Bronchial epithelial cell (primary cell): ENCODE data around the gene DCAF10. TPM values are rescaled to one million over a fixed set of nuclear protein-coding genes. Genes with fewer than 3 reads are reported as not detected.
"Not testable (repeated sequence)": the region's sequence is repeated elsewhere in the genome, so short reads cannot be mapped to it uniquely, and the experiment has no call there.

Source experiments
- DNase-seq: peaks from one replicate; pipeline ENCODE4 v3.0.0-alpha.2; 2010; ENCODE audit warnings: low read depth
- FAIRE-seq: peaks from 2 replicates; lab custom pipeline; 2011; peaks lifted over from hg19 to GRCh38; lab: Jason Lieb, UNC
- H3K27me3 ChIP-seq: 2 replicates; pipeline ENCODE4 v1.5.1; 2011; ENCODE audit warnings: low read length; ENCODE audit not compliant: control insufficient read depth, insufficient read depth
- H3K36me3 ChIP-seq: 2 replicates; pipeline ENCODE4 v1.5.1; 2011; ENCODE audit warnings: low read length; ENCODE audit not compliant: control insufficient read depth, insufficient read depth
- H3K4me3 ChIP-seq: 2 replicates; pipeline ENCODE4 v1.5.1; 2011; ENCODE audit warnings: mild to moderate bottlenecking, low read depth, low read length, control low read depth
- total RNA-seq: library from RNA; depleted of rRNA; stranded (reverse); fragments of >200 nt; gene quantifications from 2 replicates; pipeline ENCODE4 v1.2.1, GENCODE V29; 2014
- TF ChIP-seq, protein P1 (sequence below): IDR thresholded peaks from 2 replicates; pipeline ENCODE4 v1.5.1; 2011; ENCODE audit warnings: mild to moderate bottlenecking, moderate library complexity, low read length, control low read depth, inconsistent platforms; ENCODE audit not compliant: insufficient read depth, severe bottlenecking

DCAF10 gene
- total RNA-seq, 1 donor from 2014 or later = 29.5 TPM

- no peaks in the 10 kb centered on the region for H3K27me3 ChIP-seq
- H3K4me3 ChIP-seq = no peak overlapping the region
- no peak for FAIRE-seq
- H3K36me3 ChIP-seq = no peaks in the 10 kb centered on the region
- no peak for DNase-seq
- TF ChIP-seq, protein P1, sequence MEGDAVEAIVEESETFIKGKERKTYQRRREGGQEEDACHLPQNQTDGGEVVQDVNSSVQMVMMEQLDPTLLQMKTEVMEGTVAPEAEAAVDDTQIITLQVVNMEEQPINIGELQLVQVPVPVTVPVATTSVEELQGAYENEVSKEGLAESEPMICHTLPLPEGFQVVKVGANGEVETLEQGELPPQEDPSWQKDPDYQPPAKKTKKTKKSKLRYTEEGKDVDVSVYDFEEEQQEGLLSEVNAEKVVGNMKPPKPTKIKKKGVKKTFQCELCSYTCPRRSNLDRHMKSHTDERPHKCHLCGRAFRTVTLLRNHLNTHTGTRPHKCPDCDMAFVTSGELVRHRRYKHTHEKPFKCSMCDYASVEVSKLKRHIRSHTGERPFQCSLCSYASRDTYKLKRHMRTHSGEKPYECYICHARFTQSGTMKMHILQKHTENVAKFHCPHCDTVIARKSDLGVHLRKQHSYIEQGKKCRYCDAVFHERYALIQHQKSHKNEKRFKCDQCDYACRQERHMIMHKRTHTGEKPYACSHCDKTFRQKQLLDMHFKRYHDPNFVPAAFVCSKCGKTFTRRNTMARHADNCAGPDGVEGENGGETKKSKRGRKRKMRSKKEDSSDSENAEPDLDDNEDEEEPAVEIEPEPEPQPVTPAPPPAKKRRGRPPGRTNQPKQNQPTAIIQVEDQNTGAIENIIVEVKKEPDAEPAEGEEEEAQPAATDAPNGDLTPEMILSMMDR = no peak
Observed at GRCh38 chr9:37818849-37819248, 18.3 kb downstream of the DCAF10 start.

- no peaks in the 10 kb centered on the region for H3K36me3 ChIP-seq
- DNase-seq (no peak), FAIRE-seq (no peak)
- no peaks in the 10 kb centered on the region for H3K27me3 ChIP-seq
- TF ChIP-seq, protein P1 = no peak
- H3K4me3 ChIP-seq = no peak overlapping the region
Observed at GRCh38 chr9:37820142-37820541, 19.5 kb downstream of the DCAF10 start.

DNA sequence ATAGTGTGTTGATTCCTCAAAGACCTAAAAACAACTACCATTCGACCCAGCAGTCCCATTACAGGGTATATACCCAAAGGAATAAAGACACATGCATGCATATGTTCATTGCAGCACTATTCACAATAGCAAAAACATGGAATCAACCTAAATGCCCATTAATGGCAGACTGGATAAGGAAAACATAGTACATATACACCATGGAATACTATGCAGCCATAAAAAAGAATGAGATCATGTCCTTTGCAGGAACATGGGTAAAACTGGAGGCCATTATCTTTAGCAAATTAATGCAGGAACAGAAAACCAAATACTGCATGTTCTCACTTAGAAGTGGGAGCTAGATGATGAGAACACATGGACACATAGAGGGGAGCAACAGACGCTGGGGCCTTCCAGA, 24.6 kb downstream of the DCAF10 start:
- H3K27me3 ChIP-seq, DNase-seq, H3K4me3 ChIP-seq, FAIRE-seq, H3K36me3 ChIP-seq: not testable (repeated sequence)

DNA sequence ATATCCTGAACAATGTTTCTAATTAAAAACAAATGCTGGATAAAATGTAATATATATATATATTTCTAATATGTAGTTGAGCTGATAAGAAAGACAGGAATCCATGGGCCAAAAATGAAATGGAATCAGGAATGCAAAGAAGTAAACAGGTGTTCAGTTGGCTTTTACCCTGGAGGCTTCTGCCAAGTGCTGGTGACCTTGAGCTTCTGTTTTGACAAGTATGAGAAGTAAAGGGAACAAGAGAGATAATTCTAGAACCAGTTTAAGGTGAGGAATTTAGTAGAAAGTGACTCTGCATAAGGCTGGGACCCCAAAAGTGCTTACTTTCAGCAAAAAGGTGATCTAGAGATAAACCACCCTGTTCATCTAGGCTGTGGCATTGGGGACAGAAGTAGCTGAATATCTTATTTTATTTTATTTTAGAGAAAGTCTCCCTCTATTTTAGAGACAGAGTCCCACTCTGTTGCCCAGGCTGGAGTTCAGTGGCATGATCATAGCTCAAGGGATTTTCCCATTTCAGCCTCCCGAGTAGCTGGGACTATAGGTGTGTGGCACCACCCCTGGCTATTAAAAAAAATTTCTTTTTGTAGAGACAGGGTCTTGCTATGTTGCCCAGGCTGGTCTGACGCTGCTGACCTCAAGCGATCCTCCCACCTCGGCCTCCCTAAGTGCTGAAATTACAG, 27.0 kb downstream of the DCAF10 start:
- no peaks in the 10 kb centered on the region for H3K27me3 ChIP-seq
- no peak for DNase-seq
- TF ChIP-seq, protein P1 = no peak
- peaks cover 3% of the 10 kb centered on the region for H3K36me3 ChIP-seq
- FAIRE-seq = no peak
- no peak overlapping the region for H3K4me3 ChIP-seq

DNA sequence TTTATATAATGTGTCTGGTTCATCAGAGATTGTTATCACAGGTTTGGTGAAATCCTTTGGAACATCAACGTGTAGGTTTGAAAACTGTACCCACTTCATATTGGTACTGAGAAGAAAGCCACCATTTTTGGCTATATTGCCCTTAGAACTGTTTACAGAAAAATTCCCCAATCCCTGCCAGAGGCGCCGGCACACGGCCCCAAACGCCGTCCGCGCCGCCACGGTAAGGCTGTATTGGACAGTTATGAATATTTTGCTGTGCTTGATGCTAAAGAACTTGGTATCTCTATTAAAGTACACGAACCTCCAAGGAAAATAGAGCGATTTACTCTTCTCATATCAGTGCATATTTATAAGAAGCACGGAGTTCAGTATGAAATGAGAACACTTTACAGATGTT, 35.2 kb downstream of the DCAF10 start:
- FAIRE-seq = no peak
- TF ChIP-seq, protein P1 = no peak
- Histone ChIP-seq H3K36me3 (no peaks in the 10 kb centered on the region), H3K4me3 (no peak overlapping the region), H3K27me3 (no peaks in the 10 kb centered on the region)
- no peak for DNase-seq

DNA sequence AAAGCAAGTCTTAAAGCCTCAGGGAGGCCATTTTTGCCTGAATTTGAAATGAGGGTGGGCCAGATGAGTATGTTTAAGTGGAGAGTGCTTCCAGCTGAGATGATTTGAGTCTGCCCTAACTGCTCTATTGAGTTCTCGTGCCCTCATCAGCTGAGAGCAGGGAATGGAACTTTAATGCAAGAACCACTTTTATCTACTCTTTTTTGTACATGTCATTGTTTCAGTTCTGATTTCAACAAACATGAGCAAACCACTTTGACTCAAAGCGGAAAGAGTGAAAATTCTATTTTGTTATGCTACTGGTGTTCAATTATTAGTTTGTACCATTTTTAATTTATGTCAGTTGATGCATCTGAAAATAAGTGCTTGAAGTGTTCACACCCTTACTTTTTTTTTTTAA, 35.8 kb downstream of the DCAF10 start:
- DNase-seq = no peak
- TF ChIP-seq, protein P1 = no peak
- Histone ChIP-seq H3K36me3 (no peaks in the 10 kb centered on the region), H3K4me3 (no peak overlapping the region), H3K27me3 (no peaks in the 10 kb centered on the region)
- no peak for FAIRE-seq
